NCI-H82 treated with DMSO at 0.1 percent for 48 hours (cell line): Measurements from ENCODE around the gene CMIP.

Experiments
- DNase-seq: peaks from one replicate; lab custom pipeline; 2025; ENCODE audit not compliant: unreplicated experiment; lab: John Stamatoyannopoulos, UW

Gene CMIP

DNA sequence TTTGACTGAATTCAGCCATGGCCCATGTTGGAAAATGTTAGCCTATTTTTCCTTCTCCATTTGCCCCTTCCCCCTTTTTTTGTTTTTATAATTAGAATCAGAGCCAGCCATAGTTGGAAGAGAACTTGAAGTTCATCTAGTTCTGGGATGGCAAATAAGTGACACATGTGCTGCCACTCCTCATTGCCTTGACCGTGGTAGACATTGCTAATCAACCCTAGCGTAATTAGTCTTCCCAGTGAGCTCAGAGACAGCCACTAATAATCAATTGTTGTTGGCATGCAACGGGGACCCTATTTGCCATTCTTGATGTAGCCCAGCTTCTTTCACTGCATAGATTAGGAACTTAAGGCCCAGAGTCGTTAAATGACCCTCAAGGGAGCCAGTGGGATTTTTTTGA lies 16.6 kb downstream of the CMIP start:
- no peak for DNase-seq

DNA sequence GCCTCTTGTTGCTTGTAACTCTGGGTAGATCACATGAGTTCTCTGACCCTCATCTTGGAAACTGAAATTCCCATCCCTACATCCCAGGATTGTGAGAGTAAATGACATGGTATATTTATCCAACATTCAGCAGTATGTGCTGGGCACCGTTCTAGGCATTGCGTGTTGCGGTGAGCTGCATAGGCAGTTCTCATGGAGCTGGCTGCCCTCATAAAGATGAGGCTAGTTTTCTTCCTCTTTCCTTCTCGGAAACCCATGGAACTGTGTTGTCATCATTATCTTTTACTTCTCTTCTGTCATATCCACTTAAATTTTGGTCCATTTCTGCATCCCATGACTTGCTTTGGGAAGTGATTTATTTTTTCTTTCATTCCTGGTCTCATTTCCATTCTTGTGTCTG lies 17.2 kb downstream of the CMIP start:
- DNase-seq, result no peak

DNA sequence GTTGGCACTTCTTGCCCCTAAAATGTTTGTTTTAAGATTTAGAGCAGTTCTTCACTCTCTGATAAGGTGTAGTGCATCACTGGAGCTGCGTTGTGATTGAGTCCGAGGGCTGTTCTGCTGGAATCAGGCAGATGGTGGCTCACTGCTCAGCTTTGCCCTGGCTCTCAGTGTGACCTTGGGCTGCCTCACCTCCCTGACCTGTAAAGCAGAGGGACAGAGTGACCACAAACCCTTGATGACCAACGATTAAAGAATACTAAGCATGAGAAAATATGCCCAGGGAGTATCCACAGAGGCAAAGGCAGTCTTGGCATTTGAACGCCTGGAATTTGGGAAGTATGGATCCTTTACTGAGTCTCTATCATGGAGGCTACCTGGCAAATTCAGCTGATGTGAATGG lies 18.1 kb downstream of the CMIP start:
- no peak for DNase-seq

DNA sequence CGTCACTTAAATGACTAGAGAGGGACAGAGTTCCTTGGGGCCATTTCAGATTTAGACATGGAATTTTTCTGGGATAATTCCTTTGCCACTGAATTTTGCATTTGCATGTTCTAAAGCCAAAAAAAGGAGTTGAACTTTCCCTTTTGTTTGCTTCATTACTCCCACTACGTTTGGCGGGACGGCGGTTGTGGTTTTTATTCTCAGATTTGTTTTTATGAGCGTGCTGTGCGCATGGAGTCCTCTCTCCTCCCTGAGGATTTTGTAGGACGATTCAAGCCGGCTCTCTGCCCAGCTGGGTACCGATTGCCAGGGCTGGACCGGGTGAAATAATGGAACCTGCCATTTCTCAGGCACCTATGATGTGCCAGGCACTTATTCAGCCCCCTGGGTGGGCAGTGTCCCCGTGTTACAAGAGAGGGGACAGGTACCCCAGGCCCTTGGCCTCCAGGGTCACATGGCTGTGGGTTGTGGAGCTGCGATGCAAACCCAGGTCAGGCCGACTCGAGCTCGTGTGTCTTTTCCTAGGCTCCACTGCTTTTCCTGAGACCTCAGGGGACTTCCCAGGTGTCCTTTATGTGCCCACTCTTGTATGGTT lies 18.8 kb downstream of the CMIP start:
- no peak for DNase-seq

DNA sequence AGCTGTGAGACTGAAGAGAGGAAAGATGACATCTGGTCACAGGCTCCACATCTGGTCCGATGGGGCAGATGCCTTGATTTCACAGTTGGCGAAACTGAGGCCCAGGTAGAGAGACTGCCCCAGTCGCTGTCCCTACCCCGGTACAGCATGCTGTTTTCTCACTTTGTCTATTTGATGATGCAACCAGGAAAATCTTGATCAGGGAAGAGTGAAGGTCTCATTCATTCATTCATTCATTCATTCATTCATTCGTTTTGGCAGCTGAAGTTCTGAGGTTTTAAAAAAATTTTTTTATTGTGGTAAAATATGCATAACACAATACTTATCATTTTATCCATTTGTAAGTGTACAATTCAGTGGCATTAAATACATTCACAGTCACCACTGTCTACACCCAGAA lies 19.7 kb downstream of the CMIP start:
- DNase-seq, result no peak

DNA sequence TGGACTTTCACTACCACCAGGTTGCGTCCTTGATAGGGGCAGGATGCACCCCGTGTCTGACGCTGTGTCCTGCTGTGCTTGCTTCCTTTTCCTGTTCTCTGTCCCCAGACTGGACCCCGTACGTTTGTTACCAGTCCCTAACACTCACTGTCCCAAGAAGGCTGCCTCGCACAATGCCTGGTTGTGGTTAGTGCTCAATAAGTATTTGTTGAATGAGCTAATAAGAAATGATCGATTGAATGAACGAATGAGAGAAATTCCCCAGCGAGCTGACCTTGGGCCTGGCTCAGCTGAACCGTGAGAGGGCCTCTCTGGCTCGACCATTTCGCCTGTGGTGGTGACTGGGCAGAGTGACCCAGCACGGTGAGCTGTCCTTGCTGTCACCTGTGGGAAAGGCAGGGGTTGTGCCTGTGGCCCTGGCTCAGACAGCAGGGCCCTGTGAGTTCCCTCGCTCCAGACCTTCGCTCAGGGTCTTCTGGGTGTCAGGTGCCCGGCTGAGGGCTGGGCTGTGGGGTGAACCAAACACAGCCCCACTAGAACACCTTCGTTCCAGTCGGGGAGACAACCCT lies 20.9 kb downstream of the CMIP start:
- no peak for DNase-seq

DNA sequence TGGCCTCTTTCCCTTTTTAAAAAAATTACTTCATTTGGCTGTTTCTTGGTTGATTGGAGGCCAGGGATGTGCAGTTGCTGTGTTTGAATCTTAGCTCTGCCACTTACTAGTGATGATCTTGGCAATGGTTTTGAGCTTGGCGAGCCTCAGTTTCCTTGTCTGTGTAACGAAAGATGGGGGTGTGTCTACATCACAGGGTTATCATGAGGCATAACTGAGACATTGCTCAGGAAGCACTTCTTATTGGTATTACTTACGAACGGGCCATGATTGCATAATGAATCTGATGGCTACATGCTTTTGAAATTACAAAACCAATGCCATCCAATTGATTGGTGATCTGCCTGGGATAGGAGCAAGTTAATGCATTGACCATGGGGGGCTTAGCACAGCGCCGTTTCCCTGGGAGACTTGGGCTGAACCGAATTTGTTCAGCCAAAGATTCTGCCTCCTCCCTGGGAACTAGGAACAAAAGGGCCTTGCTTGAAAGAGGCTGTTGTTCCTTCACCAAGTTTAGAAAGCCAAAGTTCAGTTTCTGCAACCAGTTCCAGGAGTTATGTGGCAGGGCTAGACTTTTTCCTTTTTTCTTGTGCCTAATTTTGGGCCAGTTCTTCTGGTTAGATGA lies 21.9 kb downstream of the CMIP start:
- no peak for DNase-seq

DNA sequence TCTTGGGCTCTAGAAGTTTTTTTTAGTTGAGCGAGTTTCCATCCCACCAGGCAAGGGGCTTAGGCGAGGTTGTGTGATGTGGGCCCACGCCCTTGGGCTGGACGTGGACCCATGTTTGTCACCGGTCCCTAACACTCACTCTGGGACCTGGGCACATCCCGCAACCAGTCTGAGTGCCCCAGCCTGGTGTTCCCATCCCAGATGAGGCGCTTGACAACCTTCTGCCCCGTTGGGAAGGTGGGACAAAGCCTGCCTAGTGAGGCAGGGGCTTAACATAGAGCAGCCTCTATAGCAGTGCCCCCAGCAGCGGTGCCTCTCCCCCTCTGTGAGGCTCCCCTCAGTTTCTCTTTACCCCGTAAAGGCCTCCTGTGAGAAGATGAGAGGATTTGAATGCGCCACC lies 22.5 kb downstream of the CMIP start:
- DNase-seq, result no peak

DNA sequence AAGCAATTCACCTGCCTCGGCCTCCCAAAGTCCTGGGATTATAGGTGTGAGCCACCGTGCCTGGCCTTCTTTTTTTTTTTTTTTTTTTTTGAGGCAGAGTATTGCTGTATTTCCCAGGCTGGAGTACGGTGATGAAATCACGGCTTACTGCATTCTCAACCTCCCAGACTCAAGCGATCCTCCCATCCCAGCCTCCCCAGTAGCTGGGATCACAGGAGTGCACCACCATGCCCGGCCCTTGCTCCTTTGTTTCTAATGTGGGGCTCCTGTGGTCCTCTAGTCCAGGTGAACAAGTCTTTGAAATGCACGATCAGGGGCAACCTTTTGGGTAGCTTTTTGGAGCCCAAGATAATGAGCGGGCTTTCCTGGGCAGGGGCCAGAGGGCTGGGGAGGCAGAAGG lies 23.2 kb downstream of the CMIP start:
- no peak for DNase-seq

DNA sequence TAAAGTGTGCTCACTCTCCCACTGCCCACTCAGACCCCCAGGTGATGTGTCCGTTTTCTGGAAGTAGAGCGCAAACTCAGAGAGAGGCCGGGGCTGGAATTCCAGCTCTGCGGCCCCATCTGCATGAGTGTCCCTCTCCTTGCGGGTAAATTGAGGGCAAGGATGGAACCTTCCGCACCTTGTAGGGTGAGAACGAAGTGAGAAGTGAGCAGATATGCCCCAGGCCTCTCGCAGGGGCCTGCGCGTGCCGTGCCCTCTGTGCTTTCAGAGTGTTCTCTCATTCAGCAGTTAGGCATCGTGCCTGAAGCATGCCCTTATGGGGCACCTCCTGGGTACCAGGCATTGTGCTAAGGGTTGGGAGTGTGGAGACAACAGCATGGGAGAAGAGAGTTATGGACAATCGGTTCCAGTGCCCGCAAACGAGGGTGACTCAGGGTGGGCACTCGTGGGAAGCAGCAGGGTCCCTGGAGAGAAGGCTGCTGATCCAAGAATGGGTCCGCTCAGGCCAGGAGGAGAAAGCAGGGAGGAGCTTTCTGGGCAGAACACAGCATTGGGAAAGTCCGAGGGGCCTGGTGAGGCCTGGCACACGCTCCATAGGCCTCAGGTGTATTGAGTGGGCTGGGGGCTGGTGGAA lies 23.8 kb downstream of the CMIP start:
- DNase-seq, result no peak

DNA sequence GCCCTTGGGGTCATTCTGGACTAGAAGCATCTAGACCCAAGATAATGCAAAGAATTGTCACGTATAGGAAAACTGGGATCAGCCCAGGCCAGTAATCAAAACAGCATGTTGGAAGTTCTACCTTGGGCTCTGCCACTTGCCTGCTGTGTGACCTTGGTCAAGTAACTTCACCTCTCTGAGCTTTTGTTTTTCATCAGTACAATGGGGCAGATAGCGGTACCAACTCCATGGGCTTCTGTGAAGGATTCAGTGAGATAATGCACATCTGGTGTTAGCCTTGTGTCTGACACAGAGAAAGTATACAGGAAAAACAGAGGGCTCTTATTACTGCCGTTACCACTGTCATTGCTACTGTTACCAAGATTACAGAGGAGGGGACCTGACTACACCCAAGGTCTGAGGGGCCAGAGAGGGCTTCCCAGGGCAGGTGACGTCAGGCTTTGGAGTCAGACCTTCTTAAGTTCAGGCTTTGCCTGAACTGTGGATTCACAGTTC lies 24.6 kb downstream of the CMIP start:
- DNase-seq, result no peak

DNA sequence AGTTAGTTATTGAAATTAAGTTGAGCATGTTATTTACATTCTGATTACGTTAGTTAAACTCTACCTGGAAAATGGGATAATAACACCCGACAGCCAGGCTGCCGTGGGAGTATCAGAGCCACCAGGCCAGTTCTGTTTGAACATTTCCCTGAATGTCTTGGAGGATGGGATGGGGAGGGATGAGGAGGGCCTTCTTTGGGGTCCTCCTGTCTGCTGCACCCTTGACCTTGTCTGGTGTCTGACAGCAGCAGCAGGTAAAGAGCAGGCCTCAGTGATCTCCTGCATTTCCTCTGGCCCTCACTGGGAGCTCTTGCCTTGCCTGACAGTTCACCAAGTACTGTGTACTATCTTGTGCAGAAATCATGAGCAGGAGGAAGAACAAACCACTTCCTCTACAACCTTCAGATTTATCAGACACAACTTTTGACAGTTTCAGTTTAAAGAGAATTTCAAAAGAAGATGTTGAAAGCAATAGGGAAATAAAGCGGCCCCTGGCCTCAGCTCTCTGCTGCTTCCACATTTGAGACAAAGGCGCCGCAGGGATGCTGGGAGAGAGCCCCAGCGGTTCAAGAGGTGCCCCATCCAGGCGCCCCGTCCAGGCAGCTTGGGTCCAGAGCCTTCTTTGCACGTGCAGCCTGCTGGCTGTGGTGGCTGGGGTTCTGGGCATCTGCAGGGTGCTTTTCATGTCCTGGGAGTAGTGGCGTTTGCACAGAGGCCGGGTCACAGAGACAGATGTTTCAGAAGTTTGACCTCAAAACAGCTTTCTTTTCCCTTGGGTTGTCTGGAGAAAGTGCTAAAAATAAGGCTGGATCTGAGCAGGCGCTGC lies 25.3 kb downstream of the CMIP start:
- DNase-seq, result no peak

DNA sequence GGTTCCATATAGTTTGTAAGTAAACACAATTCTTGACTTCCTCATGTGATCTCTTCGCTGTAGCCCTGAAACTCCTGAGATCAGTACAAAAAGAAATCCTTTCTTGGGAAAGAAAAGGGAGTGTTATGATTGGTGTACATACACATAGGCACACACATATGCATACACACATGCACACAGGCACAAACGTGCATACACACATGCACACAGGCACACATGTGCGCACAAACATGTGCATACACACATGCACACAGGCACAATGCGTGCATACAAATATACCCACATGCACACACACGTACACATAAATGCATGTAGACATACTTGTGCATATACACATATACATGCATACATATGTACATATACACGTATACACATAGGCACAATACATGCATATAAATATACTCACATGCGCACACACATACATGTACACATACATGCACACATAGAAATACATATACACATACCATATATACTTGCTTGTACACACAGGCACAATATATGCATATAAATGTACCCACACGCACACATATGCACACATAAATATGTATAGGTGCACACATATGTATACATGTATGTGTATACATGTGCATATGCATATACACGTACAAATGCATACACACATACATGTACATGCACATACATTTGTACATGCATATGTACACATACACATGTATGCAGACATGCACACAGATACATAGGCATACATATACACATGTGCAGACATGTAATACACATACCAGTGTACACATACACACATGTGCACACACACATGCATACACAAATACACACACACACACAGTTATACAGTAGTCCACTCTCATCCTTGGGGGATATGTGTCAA lies 26.4 kb downstream of the CMIP start:
- DNase-seq, result no peak

DNA sequence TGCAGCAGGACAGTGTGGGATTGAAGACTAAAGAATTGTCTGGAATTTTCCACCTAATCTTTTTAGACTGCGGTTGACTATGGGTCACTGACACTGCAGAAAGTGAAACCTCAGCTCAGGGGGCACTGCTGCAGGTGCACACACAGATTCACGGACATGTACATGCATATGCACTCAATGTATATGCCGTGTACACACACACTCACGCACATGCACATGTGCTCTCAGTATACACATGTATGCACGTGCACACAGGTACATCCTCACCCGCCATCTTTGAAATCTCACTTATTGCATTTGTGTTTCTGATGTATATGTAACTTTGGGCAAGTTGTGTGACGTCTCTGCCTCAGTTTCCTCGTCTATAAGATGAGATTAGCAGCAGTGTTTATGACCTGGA lies 27.3 kb downstream of the CMIP start:
- DNase-seq, result no peak

DNA sequence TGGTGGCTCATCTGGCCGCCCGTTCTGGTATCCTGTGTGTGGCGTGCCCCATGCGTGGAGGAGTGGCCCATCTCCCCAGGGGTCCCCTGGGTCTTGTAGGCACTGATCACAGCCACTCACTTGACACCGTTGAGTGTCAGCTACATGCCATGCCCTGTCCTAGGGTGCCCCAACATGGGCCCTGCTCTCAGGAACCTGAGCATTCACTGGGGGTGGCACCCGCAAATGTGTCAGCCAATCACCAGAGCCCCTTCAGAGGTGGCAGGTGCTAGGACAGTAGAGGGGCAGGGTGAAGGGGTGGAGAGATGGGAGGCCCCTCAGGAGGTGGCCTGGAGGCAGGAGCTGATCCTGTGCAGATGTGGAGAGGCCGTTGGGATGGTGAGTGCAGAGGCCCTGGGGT lies 27.8 kb downstream of the CMIP start:
- no peak for DNase-seq

DNA sequence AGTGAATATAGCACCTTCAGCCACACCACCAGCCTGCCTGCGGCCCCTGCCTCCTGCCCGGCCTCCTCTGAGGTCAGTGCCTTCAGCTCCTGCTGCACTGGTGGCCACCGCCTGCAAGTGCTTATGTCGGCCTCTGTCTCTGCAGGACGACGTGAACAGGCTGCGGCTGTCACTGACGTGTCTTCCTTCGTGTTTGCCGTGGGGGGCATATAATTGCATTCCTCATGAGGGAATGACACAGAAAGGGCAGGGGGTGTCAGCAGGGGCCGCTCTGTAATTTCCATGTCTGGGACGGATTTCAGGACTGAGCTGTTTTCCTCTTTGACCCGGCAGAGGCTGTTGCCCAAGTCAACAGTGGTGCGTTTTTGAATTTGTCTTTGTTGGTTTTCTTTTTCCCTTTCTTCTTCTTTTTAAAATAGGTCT lies 28.5 kb downstream of the CMIP start:
- DNase-seq, result no peak

DNA sequence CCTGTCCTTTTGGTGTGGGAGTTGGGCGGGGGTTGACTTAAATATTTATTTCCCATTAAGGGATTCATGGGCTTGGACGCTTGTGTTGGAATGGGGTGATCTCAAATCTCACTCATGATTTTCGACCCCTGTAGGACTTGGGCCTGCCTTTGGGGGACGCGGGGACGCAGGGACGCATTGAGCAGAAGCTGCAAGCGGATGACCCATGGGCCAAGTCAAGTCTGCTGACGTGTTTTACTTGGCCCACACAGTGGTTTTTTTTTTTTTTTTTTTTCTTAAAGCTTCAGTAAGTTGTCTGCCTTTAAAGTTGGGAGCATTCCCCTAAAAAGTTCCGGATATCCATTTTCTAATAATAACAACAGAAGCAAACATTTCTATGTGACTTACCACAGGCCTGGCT lies 28.9 kb downstream of the CMIP start:
- no peak for DNase-seq

DNA sequence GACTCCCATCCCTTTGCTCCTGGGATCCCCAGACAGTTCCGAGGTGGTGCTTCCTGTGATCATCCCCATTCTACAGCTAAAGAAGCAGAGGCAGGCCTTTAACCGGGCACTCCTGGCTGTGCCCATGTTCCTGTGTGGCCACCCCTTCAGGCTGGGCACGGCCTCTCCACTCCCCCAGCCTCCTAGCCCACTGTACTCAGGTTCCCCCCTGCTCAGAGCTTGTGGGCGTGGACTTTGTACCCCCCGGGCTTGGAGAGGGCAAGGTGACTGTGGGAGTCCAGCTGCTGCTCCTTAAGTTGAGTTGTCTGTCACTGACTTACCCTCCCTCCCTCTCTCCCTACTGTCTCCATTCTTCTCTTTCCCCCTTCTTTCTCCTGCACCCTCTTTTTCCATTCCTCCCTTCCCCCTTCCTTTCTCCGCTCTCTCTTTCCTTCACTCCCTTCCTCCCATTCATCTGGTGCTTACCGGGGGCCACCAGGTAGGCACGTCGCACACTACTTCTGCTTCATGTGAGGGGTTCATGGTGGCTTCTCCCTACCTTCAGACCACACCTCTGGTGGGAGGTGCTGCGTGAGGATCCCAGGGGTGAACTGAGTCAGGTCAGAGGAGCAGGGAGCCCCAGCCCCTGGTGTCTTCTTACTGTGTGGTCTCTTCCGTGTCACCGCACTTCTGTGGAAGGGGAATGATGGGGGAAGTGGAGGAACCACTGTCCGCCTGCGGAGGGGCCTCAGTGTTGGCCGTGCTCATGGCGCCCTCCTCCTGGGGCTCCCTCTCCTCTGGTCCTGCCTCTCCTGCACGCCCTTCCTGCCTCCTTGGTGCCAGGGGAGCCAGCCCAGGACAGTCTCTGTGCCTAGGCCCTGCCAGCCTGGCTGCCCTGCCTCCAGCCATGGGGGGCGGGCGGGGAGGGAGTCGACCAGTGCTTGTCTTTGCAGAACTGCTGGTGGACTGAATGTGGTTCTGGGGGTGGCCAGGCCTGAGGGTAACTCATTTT lies 29.7 kb downstream of the CMIP start:
- no peak for DNase-seq
